ENCODE data around the gene WDR45.
A peak's percentile ranks its signal among the peaks of the same experiment; 100 is the strongest.

WDR45 gene

GRCh38 chrX:49058794-49059193 lies 20.9 kb downstream of the WDR45 start, which contains the start of gene CCDC120:
Gene CCDC120 (plus strand): TSS chrX:49058999. CDS start chrX:49062042, 3,043 bp downstream.
- ChIA-PET POLR2A (no interaction called here), CTCF (interaction anchor here (1.4 kb wide), 1 partner anchor 15 kb away, joined by 5 read pairs; no protein-coding TSS in a partner anchor)
- no peak for DNase-seq (ENCODE audit: extremely low spot score)
- TF ChIP-seq, protein P1, sequence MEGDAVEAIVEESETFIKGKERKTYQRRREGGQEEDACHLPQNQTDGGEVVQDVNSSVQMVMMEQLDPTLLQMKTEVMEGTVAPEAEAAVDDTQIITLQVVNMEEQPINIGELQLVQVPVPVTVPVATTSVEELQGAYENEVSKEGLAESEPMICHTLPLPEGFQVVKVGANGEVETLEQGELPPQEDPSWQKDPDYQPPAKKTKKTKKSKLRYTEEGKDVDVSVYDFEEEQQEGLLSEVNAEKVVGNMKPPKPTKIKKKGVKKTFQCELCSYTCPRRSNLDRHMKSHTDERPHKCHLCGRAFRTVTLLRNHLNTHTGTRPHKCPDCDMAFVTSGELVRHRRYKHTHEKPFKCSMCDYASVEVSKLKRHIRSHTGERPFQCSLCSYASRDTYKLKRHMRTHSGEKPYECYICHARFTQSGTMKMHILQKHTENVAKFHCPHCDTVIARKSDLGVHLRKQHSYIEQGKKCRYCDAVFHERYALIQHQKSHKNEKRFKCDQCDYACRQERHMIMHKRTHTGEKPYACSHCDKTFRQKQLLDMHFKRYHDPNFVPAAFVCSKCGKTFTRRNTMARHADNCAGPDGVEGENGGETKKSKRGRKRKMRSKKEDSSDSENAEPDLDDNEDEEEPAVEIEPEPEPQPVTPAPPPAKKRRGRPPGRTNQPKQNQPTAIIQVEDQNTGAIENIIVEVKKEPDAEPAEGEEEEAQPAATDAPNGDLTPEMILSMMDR (IDR thresholded peaks at IDR 0.05; ENCODE audit: control extremely low read depth, extremely low read depth, low read depth, missing control alignments): no peak

DNA sequence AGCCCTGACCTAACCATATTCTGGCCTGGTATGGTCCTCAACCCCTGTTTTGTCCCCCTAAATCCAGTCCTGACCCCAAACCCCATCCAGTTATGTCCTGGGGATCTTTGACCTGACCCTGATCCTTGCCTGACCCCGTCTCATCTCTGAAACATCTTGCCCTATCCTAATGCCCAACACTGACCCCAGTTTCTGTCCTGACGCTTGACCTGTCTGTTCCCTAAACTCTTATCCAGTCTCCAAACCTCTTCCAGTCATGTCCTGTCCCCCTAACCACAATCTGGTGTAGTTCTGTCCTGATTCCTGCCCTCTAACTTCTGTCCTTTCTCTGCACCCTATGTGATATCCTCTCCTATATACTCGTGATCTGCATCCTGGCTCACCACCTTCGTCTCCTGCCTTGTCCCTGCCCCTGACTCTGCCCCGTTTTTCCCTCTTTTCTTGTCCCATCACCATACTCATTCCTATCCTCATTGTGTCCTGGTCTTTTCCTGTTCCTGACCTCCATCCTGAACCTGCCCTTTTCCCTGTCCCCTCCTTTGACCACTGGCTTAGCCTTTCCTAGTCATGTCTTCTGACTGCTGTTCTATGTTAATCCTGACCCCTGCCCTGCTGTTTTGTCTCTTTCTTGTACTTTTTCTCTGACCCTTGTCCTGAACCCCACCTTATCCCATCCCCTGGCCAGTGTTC lies 25.5 kb downstream of the WDR45 start:
- CTCF ChIA-PET: no interaction called here
- TF ChIP-seq, protein P1 (IDR thresholded peaks at IDR 0.05; ENCODE audit: control extremely low read depth, extremely low read depth, low read depth, missing control alignments): no peak
- DNase-seq (ENCODE audit: extremely low spot score): no peak
- POLR2A ChIA-PET: no interaction called here

DNA sequence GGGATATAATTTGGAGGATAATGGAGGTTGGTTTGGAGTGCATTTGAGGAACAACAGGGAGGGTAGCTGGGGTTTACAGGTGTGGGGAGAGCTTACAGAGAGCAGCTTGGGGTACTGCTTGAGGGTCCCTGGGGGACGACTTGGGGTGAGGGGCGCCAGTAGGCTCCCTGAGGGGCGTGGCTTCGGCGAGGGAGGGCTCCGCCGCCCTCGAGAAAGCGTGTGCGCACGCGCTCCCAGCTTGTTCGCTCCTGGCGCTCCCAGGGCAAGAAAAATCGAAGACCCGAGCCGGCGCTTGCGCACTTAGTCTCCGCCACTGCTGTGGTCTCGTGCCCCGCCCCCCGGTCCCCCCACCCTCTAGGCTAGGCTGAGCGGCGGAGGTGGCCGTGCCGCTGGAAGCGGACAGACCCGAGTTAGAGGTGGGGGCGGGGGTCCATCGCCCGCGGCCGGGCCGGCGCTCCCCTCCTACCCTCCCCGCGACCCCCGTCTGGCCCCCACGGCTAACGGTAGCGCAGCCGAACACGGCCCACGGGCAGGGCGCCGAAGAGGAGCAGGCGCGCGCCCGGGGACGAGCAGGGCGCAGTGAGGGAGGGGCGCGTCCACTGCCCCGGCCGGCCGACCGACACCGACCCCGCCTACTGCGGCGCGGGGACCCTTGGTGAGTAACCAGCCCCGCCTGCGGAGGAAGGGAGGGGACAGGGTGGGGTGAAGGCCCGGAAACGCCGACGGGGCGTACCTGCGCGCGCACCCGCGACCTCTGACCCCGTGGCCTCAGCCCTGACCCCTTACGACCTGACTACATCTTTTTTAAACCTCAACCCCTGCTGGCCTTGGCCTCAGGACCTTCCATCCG lies 26.2 kb downstream of the WDR45 start:
- ChIA-PET POLR2A (no interaction called here), CTCF (interaction anchor here (1.1 kb wide), 1 partner anchor 10 kb away, joined by 3 read pairs; no protein-coding TSS in a partner anchor)
- TF ChIP-seq, protein P1 (IDR thresholded peaks at IDR 0.05; ENCODE audit: control extremely low read depth, extremely low read depth, low read depth, missing control alignments): no peak
- DNase-seq (ENCODE audit: extremely low spot score): peak; percentile 79

GRCh38 chrX:49043987-49044281 lies 35.8 kb downstream of the WDR45 start:
- TF ChIP-seq, protein P1 (IDR thresholded peaks at IDR 0.05; ENCODE audit: control extremely low read depth, extremely low read depth, low read depth, missing control alignments): no peak
- CTCF ChIA-PET: interaction anchor here (1.0 to 1.6 kb wide), 9 partner anchors 9 to 85 kb away, joined by 3 to 6 read pairs (median 4); partner anchors contain the start of genes CCDC120 and KCND1
- POLR2A ChIA-PET: interaction anchor here (0.9 kb wide), 1 partner anchor 42 kb away, joined by 3 read pairs; the partner anchor contains the start of gene GRIPAP1
- no peak for DNase-seq (ENCODE audit: extremely low spot score)

DNA sequence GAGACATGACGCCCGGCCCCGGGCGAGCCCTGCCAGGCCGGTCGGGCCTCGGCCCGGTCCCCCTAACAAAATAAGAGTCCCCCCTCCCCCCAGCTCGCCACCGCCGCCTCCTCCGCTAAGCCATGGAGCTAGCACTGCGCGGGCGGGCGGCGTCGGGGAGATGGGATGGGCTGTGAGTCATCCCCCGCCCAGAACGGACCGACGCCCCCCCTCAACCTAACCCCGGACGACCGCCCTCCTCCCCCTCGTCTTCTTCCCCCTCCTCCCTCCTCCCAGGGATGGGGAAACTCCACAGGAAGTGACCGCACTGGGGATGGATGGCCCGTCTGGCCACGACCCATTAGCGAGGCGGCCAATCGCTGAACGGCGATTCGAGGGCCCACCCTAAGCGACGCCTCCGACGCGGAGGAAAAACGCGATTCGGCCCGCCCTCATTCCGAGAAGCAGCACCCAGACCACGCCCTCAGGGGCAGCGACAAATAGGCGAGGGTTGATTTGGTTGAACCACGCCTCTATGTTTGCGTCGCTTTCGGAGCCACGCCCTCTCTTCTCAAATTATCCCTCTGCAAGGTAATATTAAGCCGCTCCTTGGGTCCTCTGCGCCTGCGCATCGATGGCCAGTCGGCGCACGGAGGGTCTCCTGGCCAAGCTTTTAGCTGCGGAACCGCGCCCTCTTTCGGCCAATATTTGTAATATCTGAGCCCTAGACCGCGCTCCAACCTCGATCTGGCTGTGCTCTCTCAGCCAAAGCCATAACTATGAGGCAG lies 36.3 kb downstream of the WDR45 start, which contains the start of gene TFE3:
Gene TFE3 (minus strand): TSS at position 138 of the 767 bp plus-strand sequence. CDS start 131 bp downstream, at position 7.
- TF ChIP-seq, protein P1 (IDR thresholded peaks at IDR 0.05; ENCODE audit: control extremely low read depth, extremely low read depth, low read depth, missing control alignments): peak; percentile 62
- ChIA-PET POLR2A (interaction anchor here (0.6 to 0.9 kb wide), 3 partner anchors 41 to 441 kb away, joined by 3 to 5 read pairs (median 5); partner anchors contain the start of gene GRIPAP1), CTCF (interaction anchor here (1.0 to 1.6 kb wide), 10 partner anchors 10 to 85 kb away, joined by 3 to 6 read pairs (median 4); partner anchors contain the start of genes CCDC120 and KCND1)
- DNase-seq (ENCODE audit: extremely low spot score): peak; percentile 89
